ENCODE data around the gene APOBEC3H. TPM values are rescaled to one million over a fixed set of nuclear protein-coding genes. Genes with fewer than 3 reads are reported as not detected.

The APOBEC3H gene
- polyA plus RNA-seq, 4 donors = 0.20 to 0.27 TPM; not detected in 2

DNA sequence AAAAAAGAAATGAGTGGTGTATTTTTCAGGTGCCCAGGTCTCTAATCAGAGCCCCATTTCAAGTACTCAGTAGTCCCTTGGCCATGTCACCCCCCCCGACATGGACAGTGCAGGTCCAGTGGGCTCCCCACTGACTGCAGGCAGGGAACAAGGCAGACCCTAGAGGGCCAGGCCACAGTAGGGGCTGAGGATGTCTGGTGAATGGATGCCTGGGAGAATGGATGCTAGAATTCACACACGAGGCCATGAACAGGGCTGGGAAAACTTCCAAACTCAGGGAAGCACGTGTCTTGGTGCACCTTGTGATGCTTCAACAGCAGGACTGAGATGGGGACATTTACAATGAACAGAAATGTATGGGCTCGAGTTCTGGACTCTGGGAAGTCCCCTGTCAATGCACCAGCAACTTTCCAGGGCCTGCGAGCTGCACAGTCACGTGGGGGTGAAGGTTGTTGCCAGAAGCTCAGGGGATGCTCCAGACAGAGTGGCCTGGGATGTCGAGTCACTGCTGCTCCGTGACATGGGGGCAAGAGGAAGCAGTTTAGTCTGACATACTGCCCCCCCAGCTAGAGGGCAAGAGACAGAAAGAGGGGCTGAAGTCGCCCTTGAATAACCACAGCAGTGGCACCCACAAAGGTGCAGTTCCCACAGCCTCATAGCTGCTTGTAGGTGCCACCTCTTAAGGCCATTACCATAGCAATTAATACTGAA, 16.8 kb upstream of the APOBEC3H start:
- no peak for DNase-seq (ENCODE audit: low read depth in 4 of 4, low spot score in 3 of 4)

- DNase-seq (ENCODE audit: low read depth in 4 of 4, low spot score in 3 of 4) = no peak
Observed at GRCh38 chr22:39081016-39081415, 16.0 kb upstream of the APOBEC3H start.

DNA sequence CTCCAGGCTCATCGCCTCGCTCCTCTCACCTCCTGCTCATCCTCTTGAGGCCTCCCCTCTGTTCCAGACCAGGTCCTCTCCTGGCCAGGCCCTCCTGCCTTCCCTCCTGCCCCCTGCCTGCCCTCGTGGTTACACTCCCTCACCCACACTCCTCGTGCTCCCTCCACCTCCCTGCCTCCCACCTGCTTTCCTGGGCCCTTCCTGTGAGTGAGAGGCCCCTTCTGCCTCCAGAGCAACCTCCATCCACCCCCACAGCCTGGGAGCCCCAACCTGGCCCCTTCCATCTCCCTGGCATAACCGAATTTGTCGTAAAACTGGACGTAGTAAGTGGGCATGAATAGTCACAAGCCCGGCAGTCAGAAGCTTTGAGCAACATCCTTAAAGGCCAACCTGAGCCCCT, 15.4 kb upstream of the APOBEC3H start:
- no peak for DNase-seq (ENCODE audit: low read depth in 4 of 4, low spot score in 3 of 4)

DNA sequence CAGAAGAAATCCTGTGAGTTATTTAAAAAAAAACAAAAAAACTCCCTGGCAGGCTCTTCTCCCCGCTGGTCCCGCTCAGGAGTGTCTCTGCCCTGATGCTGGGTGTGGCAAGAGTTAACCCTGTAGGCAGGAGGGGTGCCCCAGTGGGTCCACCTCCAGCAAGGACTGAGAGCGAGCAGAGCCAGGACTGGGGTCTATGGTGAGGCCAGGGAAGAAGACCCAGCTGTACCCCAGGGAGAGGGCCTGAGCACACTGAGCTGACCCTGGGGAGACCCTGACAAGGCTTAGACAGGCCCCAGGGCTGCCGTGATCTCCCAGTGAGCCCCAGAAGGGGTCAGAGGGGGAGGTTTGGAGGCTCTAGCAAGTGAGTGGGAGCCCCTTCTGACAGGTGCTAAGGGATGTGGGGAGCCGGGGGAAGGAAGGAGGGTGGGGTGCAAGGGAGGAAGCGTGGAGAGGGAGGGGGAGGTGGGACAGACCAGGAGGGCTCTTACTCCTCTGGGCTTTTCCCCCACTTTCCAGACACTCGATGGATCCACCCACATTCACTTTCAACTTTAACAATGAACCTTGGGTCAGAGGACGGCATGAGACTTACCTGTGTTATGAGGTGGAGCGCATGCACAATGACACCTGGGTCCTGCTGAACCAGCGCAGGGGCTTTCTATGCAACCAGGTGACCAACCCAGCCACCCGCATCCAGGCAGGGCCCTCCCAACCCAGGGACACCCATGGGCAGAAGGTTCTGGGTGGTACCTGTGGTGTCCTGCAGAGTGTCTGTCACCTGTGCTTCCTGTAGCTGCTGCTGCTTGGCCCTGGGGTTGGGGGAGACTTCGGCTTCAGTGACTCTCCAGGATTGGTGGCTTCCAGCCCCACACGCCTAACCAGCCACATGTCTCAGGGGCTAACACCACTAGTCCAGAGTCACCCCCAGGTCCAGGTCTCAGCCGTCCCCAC, 13.6 kb upstream of the APOBEC3H start:
- no peak for DNase-seq (ENCODE audit: low read depth in 4 of 4, low spot score in 3 of 4)

DNA sequence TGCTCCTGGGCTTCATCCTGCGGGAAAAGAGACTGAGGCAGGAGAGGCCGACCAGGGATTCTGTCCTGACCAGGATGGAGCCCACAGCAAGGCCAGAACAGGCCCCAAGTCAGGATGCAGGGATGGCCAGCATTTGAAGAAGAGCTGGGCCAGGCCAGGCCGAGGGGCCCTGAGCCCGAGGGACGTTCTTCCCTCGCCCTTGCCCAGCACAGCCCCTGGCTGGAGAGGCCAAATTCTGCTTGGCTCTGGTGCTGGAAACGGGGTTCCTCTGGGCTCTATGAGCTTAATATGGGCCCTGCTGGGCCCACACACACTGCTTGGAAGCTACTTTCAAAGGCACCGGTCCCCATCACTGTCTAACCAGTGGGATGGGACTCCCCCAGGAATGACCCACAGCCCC, 12.4 kb upstream of the APOBEC3H start:
- no peak for DNase-seq (ENCODE audit: low read depth in 4 of 4, low spot score in 3 of 4)

DNA sequence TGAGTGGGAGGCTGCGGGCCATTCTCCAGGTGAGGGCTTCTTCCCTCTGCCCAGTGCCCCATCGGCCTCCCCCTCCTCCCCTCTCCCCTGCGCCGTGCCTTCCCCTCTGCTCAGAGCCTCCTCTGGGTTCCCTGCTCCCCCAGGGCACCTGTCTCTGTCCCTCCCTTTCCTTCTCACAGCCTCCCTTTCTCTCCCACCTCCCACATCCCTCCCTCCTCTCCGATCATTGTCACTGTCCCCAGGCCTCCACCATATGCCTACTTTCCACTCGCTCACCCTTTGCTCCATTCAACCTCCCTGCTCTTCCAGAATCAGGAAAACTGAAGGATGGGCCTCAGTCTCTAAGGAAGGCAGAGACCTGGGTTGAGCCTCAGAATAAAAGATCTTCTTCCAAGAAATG, 9.9 kb upstream of the APOBEC3H start:
- DNase-seq (ENCODE audit: low read depth in 4 of 4, low spot score in 3 of 4) = no peak

GRCh38 chr22:39087881-39088684, 9.0 kb upstream of the APOBEC3H start:
- no peak for DNase-seq (ENCODE audit: low read depth in 4 of 4, low spot score in 3 of 4)

GRCh38 chr22:39088685-39089032, 8.4 kb upstream of the APOBEC3H start:
- DNase-seq (ENCODE audit: low read depth in 4 of 4, low spot score in 3 of 4) = no peak

GRCh38 chr22:39089928-39090327, 7.1 kb upstream of the APOBEC3H start:
- DNase-seq (ENCODE audit: low read depth in 4 of 4, low spot score in 3 of 4) = no peak

GRCh38 chr22:39090426-39091064, 6.5 kb upstream of the APOBEC3H start:
- DNase-seq (ENCODE audit: low read depth in 4 of 4, low spot score in 3 of 4) = no peak

GRCh38 chr22:39091126-39092081, 5.6 kb upstream of the APOBEC3H start:
- no peak for DNase-seq (ENCODE audit: low read depth in 4 of 4, low spot score in 3 of 4)

DNA sequence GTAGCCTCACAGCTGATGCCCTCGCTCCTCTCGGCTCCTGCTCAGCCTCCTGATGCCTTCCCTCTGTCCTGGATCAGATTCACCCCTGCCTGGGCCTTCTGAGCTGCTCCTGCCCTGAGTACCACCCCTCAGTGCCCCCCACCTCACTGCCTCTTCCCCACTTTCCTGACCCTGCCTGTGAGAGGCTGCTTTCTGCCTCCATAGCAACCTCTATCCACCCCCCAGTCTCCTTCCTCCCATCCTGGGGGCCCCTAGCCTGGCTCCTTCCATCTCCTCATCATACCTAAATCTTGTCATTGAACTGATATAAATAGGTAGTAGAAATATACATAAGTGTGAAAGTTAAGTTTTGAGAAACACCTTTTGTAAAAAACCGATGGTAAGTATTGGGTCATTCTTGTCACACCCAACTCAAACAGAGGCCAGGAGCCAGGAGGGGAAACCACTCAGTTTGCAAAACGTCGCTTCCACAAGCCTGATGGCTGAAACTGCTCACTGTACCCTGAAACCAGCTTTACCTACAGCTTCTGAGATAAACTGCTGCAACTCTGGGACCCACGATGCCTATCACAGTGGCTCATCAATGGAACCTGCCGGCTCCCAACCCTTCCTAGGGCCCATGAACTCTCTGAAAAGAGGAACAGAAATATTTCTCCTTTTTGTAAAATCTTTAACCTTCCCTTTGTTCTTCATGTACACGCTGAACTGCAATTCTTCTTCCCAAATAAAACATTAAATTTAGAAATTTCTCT, 4.8 kb upstream of the APOBEC3H start:
- DNase-seq (ENCODE audit: low read depth in 4 of 4, low spot score in 3 of 4) = no peak

DNA sequence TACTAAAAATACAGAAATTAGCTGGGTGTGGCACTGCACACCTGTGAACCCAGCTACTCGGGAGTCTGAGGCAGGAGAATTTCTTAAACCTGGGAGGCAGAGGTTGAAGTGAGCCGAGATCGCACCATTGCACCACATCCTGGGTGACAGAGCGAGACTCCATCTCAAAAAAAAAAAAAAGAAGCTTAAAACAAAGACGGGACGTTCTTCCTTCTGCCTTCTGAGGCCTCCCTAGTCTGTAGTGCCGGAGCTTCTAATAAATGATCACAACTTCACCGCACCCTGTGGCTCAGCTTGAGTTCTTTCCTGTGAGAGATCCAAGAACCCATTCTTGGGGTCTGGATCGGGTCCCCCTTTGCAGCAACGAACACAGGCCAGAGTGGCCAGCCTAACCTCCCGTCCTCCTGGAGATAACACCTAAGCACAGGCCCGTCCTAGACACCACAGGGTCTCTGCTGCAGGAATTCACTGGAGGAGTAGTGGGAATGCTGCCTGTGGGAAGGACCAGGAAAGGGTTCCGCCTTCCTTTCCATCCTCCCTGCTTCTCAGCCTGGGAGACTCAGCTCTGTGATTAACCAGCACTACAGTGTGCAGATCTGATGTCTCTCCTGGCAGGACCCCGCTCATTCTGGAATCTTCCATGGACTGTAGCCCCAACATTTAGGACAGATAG, 2.2 kb upstream of the APOBEC3H start:
- no peak for DNase-seq (ENCODE audit: low read depth in 4 of 4, low spot score in 3 of 4)

DNA sequence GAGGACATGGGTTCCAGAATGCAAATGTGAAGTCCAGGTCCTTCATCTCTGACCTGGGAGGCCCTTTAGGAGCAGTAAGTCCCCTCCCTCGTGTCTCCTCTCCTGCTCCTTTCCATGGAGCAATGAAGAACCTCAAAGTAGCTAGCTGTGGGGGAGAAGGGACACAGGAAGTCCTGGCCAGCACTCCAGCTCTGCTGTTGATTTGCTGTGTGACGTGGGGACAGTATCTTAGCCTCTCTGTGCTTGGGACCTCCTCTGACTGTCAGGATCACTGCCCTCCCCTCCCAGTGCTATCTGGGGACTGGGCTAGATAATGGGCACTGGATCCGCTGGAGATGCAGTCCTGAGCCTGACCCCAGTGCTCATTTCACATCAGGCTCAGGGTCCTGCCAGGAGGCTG, 1.1 kb upstream of the APOBEC3H start:
- DNase-seq (ENCODE audit: low read depth in 4 of 4, low spot score in 3 of 4) = no peak

- DNase-seq (ENCODE audit: low read depth in 4 of 4, low spot score in 3 of 4) = no peak
Observed at GRCh38 chr22:39098026-39098425, 982 bp downstream of the APOBEC3H start.

GRCh38 chr22:39098576-39098975, 1.5 kb downstream of the APOBEC3H start:
- DNase-seq (ENCODE audit: low read depth in 4 of 4, low spot score in 3 of 4) = no peak

DNA sequence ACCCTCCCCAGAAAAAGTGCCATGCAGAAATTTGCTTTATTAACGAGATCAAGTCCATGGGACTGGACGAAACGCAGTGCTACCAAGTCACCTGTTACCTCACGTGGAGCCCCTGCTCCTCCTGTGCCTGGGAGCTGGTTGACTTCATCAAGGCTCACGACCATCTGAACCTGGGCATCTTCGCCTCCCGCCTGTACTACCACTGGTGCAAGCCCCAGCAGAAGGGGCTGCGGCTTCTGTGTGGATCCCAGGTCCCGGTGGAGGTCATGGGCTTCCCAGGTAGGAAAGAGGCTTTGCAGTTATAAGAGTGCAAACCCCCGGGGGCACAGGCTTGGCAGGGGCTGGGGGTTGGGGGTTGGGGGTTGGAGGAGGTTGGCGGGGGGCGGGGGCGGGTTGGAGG, 4.2 kb downstream of the APOBEC3H start:
- no peak for DNase-seq (ENCODE audit: low read depth in 4 of 4, low spot score in 3 of 4)

- no peak for DNase-seq (ENCODE audit: low read depth in 4 of 4, low spot score in 3 of 4)
Observed at GRCh38 chr22:39103431-39103830, 6.4 kb downstream of the APOBEC3H start.
